OCI-LY1 (cell line): ENCODE results near the gene F11R.

Experiments
- CTCF ChIP-seq: fragments of 200-600 bp; sonication (generic), shearing (Covaris generic); IDR thresholded peaks from 2 replicates; pipeline ENCODE4 v1.5.1; 2017; ENCODE audit warnings: mild to moderate bottlenecking, antibody characterized with exemption, low read length, moderate library complexity, mixed read lengths
- EZH2 ChIP-seq: fragments of 200-600 bp; sonication (generic), shearing (Covaris generic); IDR thresholded peaks from 2 replicates; pipeline ENCODE4 v1.8.0; 2017; ENCODE audit warnings: borderline replicate concordance, mixed run types, mild to moderate bottlenecking, antibody characterized with exemption, low read length, moderate library complexity, mixed read lengths

- TF ChIP-seq CTCF = no peak
- no peak for TF ChIP-seq EZH2
Observed at GRCh38 chr1:160999376-160999775, 21.6 kb downstream of the F11R start.
